Activated CD4-positive, alpha-beta T cell treated with anti-CD3 and anti-CD28 coated beads, Interleukin-2, amount 10 ng/mL, durations not matched to agents 24 days and 14 days (primary cell): ENCODE data around the gene MYB. TPM values are rescaled to one million over a fixed set of nuclear protein-coding genes. Genes with fewer than 3 reads are reported as not detected.

Experiments
- DNase-seq: peaks from one replicate; pipeline ENCODE4 v3.0.0; 2022
- H3K27ac Mint-ChIP-seq: one replicate; pipeline ENCODE4 v1.8.0; 2022; ENCODE audit warnings: mild to moderate bottlenecking, mixed read lengths
- H3K27me3 Mint-ChIP-seq: one replicate; pipeline ENCODE4 v1.8.0; 2022; ENCODE audit warnings: mixed read lengths
- H3K36me3 Mint-ChIP-seq: one replicate; pipeline ENCODE4 v1.8.0; 2022; ENCODE audit warnings: low read depth, mild to moderate bottlenecking, mixed read lengths
- H3K4me1 Mint-ChIP-seq: one replicate; pipeline ENCODE4 v1.8.0; 2021; ENCODE audit warnings: mixed read lengths
- H3K4me3 Mint-ChIP-seq: one replicate; pipeline ENCODE4 v1.8.0; 2022; ENCODE audit warnings: mild to moderate bottlenecking, moderate library complexity, mixed read lengths
- H3K9me3 Mint-ChIP-seq: one replicate; pipeline ENCODE4 v1.8.0; 2021; ENCODE audit warnings: mixed read lengths
- intact Hi-C: fragments of 100-400 bp; cut with micrococcal nuclease; formaldehyde crosslinking; loops from one replicate; pipeline ENCODE4 v1.15.1; 2023
- total RNA-seq: library from RNA; stranded (reverse); gene quantifications from 2 replicates; pipeline ENCODE4 v1.2.3, GENCODE V29; 2022

MYB gene
- total RNA-seq, 1 donor from 2014 or later = 44.2 TPM

DNA sequence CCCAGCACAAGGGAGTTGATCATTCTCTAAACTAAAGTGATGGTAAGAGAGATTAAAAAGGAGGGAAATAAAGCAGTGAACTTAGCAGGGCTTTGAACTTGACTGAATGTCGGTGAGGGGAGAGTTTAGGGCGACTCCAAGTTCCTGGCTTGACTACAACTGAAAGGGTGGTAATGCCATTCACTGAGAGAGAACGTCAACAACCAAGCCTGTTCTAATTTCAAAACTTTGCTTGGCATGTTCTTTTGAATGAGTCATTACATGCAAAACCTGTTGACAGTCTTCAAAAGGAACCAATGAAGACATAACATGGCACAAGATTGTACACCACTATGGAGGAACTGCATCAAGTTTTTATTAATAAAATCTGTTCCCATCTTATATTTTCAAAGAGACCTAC, 10.3 kb upstream of the MYB start:
- no peaks in the 10 kb centered on the region for H3K27me3 Mint-ChIP-seq
- H3K36me3 Mint-ChIP-seq = no peaks in the 10 kb centered on the region
- intact Hi-C loops = loop anchor here (1.0 to 2.0 kb wide), 3 partner anchors 9 to 56 kb away; no protein-coding TSS in a partner anchor
- no peak for DNase-seq
- peaks cover 22% of the 10 kb centered on the region for H3K4me1 Mint-ChIP-seq
- H3K27ac Mint-ChIP-seq = peak overlapping the region; percentile 94
- no peaks in the 10 kb centered on the region for H3K9me3 Mint-ChIP-seq
- H3K4me3 Mint-ChIP-seq = peak overlapping the region; percentile 65

- Mint-ChIP-seq H3K27ac (peak overlapping the region; percentile 6), H3K36me3 (no peaks in the 10 kb centered on the region), H3K9me3 (no peaks in the 10 kb centered on the region), H3K4me3 (no peak overlapping the region), H3K4me1 (peaks cover 35% of the 10 kb centered on the region), H3K27me3 (no peaks in the 10 kb centered on the region)
- intact Hi-C loops = no loop called here
- DNase-seq = no peak
These were observed 7.7 kb upstream of the MYB start for GRCh38 chr6:135173242-135173988.

- Mint-ChIP-seq H3K9me3 (no peaks in the 10 kb centered on the region), H3K36me3 (no peaks in the 10 kb centered on the region), H3K4me3 (no peak overlapping the region), H3K27me3 (no peaks in the 10 kb centered on the region), H3K27ac (no peak overlapping the region), H3K4me1 (peaks cover 38% of the 10 kb centered on the region)
- no peak for DNase-seq
- intact Hi-C loops = no loop called here
These were observed 7.1 kb upstream of the MYB start for GRCh38 chr6:135173989-135174484.

- intact Hi-C loops = no loop called here
- H3K9me3 Mint-ChIP-seq = no peaks in the 10 kb centered on the region
- no peaks in the 10 kb centered on the region for H3K27me3 Mint-ChIP-seq
- H3K4me1 Mint-ChIP-seq = peaks cover 28% of the 10 kb centered on the region
- no peak overlapping the region for H3K4me3 Mint-ChIP-seq
- no peaks in the 10 kb centered on the region for H3K36me3 Mint-ChIP-seq
- no peak overlapping the region for H3K27ac Mint-ChIP-seq
- no peak for DNase-seq
These were observed 5.0 kb upstream of the MYB start for GRCh38 chr6:135176058-135176457.

DNA sequence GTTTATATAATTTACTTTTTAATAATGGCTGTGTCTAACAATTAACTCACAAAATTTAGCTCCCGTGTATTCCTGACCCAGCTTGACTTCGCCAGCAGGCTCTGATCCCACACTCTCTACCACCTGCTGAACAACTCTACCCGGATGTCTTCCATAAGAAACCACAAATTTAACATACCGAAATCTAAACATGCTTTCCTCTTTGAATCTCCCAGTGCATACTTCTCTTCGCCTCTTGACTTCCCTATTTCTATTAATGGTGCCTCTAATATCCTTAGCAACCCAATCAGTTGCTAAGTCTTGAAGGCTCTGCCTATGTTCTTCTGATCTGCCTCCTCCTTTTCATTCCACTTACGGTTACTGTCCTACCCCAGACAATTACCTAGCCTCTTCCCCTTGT, 4.6 kb upstream of the MYB start:
- H3K4me3 Mint-ChIP-seq = no peak overlapping the region
- DNase-seq = no peak
- no peaks in the 10 kb centered on the region for H3K27me3 Mint-ChIP-seq
- H3K36me3 Mint-ChIP-seq = no peaks in the 10 kb centered on the region
- H3K4me1 Mint-ChIP-seq = peaks cover 27% of the 10 kb centered on the region
- intact Hi-C loops = no loop called here
- H3K27ac Mint-ChIP-seq = no peak overlapping the region
- no peaks in the 10 kb centered on the region for H3K9me3 Mint-ChIP-seq

DNA sequence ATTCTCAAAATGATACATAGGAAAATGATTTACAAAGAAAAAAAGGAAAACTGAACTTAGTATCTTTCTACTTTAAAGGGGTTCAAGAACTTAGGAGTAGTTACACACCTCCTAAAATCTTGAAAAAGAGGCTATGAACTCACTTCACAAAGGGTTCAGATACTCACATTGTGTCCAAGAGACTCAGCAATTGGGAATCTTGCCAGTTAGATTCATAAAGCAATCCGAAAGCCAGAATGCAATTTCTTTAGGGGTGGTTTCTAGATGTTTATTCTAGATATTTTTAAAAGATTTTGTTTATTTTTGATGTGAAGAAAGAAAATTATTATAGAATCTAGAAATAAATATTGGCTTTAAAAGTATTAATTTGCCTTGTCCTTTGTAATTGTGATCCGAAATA, 1.7 kb upstream of the MYB start:
- Mint-ChIP-seq H3K9me3 (no peaks in the 10 kb centered on the region), H3K36me3 (peaks cover 10% of the 10 kb centered on the region), H3K27ac (no peak overlapping the region), H3K4me1 (peaks cover 34% of the 10 kb centered on the region), H3K27me3 (no peaks in the 10 kb centered on the region), H3K4me3 (no peak overlapping the region)
- DNase-seq = peak; percentile 39
- intact Hi-C loops = no loop called here

DNA sequence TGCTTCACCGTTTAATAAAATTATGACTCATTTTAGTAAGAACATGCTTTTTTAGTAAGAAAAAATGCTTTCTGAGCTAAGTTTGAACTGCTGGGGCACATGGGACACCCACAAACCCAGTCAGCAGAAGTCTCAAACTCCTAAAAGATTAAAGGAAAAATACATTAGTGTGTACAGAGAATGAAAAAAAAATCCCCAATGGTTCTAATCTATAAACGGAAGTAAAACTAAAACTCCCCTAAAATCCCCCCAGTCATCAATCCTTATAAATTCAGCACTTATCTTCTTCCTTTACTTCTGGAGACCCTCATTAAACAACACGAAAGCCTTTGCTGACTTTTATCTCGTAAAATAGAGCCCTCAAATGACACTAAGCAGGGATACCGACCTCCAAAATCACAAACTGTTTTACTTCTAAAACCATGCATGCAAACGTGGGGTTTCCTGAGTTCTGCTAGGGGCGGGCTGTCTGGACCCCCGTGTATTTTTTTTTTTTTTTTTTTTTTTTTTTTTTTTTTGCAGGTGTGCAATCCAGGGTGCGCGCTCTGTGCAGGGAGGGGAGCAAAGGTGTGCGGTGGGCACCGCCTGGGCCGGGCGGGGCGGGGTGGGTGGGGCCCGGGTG, 1.1 kb upstream of the MYB start:
- peaks cover 34% of the 10 kb centered on the region for H3K4me1 Mint-ChIP-seq
- H3K36me3 Mint-ChIP-seq = peaks cover 10% of the 10 kb centered on the region
- DNase-seq = peak; percentile 61
- H3K27me3 Mint-ChIP-seq = no peaks in the 10 kb centered on the region
- peak overlapping the region; percentile 84 for H3K4me3 Mint-ChIP-seq
- peak overlapping the region; percentile 93 for H3K27ac Mint-ChIP-seq
- intact Hi-C loops = loop anchor here (1.0 to 5.0 kb wide), 5 partner anchors 10 to 1107 kb away; partner anchors contain the start of genes BCLAF1 and HBS1L
- H3K9me3 Mint-ChIP-seq = no peaks in the 10 kb centered on the region

DNA sequence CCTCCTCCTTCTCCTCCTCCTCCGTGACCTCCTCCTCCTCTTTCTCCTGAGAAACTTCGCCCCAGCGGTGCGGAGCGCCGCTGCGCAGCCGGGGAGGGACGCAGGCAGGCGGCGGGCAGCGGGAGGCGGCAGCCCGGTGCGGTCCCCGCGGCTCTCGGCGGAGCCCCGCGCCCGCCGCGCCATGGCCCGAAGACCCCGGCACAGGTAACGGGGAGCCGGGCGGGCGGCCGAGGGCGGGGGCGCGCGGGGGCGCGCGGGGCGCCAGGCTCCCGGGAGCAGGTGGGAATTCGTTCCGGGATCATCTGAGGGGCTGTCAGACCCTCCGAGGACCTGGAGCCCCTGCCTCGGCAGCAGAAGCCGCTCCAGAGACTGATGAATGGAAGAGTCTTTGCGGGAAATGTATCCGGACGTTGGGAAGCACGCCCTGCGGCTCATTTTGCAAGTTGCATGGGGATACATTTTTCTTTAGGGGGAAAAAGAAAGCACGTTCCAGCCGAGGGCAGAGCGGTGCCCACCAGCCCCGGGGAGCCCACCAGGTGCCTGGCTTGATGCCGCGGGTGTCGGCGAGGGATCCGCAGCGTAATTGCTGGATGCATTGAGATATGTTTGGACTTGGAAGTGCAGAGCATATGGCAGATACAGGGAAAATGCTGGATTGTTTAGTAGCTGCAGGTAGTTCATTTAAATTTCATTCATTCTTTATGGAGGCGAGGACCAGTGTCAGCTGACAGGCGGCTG, 394 bp downstream of the MYB start:
- peak overlapping the region; percentile 89 for H3K27ac Mint-ChIP-seq
- H3K4me1 Mint-ChIP-seq = peaks cover 39% of the 10 kb centered on the region
- DNase-seq = peak; percentile 77
- peaks cover 21% of the 10 kb centered on the region for H3K36me3 Mint-ChIP-seq
- H3K4me3 Mint-ChIP-seq = peak overlapping the region; percentile 92
- no peaks in the 10 kb centered on the region for H3K27me3 Mint-ChIP-seq
- intact Hi-C loops = loop anchor here (2.0 to 5.0 kb wide), 3 partner anchors 29 to 1106 kb away; partner anchors contain the start of gene BCLAF1
- no peaks in the 10 kb centered on the region for H3K9me3 Mint-ChIP-seq

GRCh38 chr6:135182071-135183001, 1.2 kb downstream of the MYB start:
- H3K9me3 Mint-ChIP-seq = no peaks in the 10 kb centered on the region
- no peaks in the 10 kb centered on the region for H3K27me3 Mint-ChIP-seq
- H3K27ac Mint-ChIP-seq = peak overlapping the region; percentile 89
- H3K36me3 Mint-ChIP-seq = peaks cover 27% of the 10 kb centered on the region
- DNase-seq = peak; percentile 81
- intact Hi-C loops = loop anchor here (1.0 to 5.0 kb wide), 10 partner anchors 14 to 1105 kb away; partner anchors contain the start of gene BCLAF1
- H3K4me3 Mint-ChIP-seq = peak overlapping the region; percentile 92
- peaks cover 34% of the 10 kb centered on the region for H3K4me1 Mint-ChIP-seq

DNA sequence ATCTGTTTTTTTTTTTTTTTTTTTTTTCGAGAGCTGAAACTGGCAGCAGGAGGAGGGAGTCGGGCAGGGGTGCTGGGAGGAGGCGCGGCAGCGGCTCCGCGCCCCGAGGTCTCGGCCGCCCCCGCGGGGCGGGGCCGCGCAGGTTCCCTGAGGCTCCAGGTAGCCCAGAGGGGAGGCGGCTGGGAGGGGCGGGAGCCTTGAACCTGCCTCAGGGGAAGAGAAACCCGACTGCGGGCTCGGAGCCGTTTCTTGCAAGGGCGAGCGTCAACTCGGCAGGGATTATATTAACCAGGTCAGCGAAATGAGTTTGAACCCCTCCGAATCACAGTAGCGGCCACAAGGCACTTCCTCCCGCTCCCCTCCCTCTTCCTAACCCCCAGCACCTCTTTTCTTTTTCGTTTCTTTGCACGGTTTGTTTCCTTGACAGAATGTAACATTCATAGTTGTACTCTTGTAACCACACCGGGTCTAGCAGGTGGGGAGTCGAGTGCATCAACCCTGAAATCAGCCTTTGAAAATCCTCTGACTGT, 2.0 kb downstream of the MYB start:
- peak overlapping the region; percentile 89 for H3K27ac Mint-ChIP-seq

DNA sequence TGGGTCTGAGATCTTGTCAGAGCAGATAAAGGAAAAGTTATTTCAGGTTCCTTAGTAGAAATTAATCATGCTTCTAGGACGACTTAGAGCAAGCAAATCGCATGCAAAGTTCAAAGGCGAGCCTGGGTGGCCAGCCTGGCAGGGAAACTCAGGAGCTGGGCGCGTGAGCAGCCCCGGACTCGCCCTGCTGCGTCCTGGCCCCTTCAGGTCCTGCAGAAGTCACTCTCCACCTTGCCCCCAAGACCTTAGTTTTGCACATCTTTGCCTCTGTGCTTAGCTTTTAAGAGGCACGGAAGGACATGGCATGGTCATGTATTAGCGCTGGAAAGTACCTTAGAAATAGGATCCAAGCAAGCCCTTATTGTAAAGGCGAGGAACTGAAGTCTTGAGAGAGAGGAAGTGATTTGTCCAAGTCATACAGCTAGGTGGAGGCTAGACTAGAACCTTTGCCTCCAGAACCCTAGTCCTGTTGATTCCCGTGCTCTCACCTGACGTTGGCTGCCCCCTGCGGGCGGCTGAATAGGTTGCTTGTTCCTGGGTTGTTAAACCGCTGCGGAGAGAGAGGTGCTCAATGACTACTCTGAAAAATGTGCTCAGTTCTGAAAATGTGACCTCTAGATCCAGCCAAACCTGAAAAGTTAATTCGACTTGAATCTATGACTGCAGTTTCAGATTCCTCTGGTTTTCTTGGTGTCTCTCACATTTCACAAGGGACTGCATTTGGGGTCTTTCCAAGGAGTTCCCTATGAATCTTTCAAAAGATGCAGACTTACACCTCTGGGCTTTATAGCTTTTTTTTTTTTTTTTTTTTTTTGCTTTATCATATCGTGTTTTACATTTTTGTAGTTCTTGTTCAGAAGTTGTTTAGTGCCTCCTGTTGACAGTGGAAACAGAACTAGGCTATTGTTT, 2.7 kb downstream of the MYB start:
- Mint-ChIP-seq H3K4me3 (peak overlapping the region; percentile 92), H3K4me1 (peaks cover 35% of the 10 kb centered on the region), H3K27ac (peak overlapping the region; percentile 89), H3K9me3 (no peaks in the 10 kb centered on the region), H3K27me3 (no peaks in the 10 kb centered on the region), H3K36me3 (peaks cover 39% of the 10 kb centered on the region)
- intact Hi-C loops = loop anchor here (1.0 to 5.0 kb wide), 12 partner anchors 13 to 1104 kb away; partner anchors contain the start of genes BCLAF1 and HBS1L
- DNase-seq = peak; percentile 94

More for the DNA sequence above, 2.0 kb downstream of the MYB start:
- peak; percentile 91 for DNase-seq
- H3K4me1 Mint-ChIP-seq = peaks cover 32% of the 10 kb centered on the region
- H3K36me3 Mint-ChIP-seq = peaks cover 32% of the 10 kb centered on the region
- H3K4me3 Mint-ChIP-seq = peak overlapping the region; percentile 92
- no peaks in the 10 kb centered on the region for H3K9me3 Mint-ChIP-seq
- no peaks in the 10 kb centered on the region for H3K27me3 Mint-ChIP-seq
- intact Hi-C loops = loop anchor here (1.0 to 5.0 kb wide), 10 partner anchors 13 to 1104 kb away; partner anchors contain the start of gene BCLAF1

- Mint-ChIP-seq H3K27ac (peak overlapping the region; percentile 31), H3K9me3 (no peaks in the 10 kb centered on the region), H3K36me3 (peaks cover 50% of the 10 kb centered on the region), H3K27me3 (no peaks in the 10 kb centered on the region), H3K4me1 (peaks cover 40% of the 10 kb centered on the region), H3K4me3 (no peak overlapping the region)
- intact Hi-C loops = no loop called here
- peak; percentile 58 for DNase-seq
These were observed 4.4 kb downstream of the MYB start for GRCh38 chr6:135185483-135185882.
